GM12878 (cell line): ENCODE data around the gene IER5. TPM values are rescaled to one million over a fixed set of nuclear protein-coding genes. Genes with fewer than 3 reads are reported as not detected.
A peak's percentile ranks its signal among the peaks of the same experiment; 100 is the strongest.

Experiments used
- ATAC-seq: fragments of 200-7000 bp; cut with Tn5 transposase; 3 replicates; pipeline ENCODE4 v1.9.1; 2020; ENCODE audit warnings: mild to moderate bottlenecking, moderate library complexity
- BruUV-seq: library from RNA; stranded (reverse); fragments of 400-500 nt; replicated peaks from 2 replicates; lab custom pipeline; 2021; lab: Mats Ljungman, UMichigan
- CTCF ChIA-PET: fragments of 300-600 bp; sonication (Branson Sonifier 250); formaldehyde crosslinking; extraction: SDS; loops from one replicate; lab custom pipeline; 2021; ENCODE audit warnings: inconsistent platforms; lab: Yijun Ruan, JAX
- POLR2A ChIA-PET: fragments of 350-600 bp; formaldehyde crosslinking; extraction: SDS; loops from one replicate; lab custom pipeline; 2021; ENCODE audit warnings: inconsistent platforms; lab: Charles Lee
- RAD21 ChIA-PET: fragments of 300-600 bp; sonication (Branson Sonifier 250); formaldehyde crosslinking; loops from one replicate; lab custom pipeline; 2023; ENCODE audit warnings: antibody characterized with exemption; ENCODE audit not compliant: unreplicated experiment; lab: Charles Lee
- SMC1A ChIA-PET: fragments of 300-600 bp; sonication (Branson Sonifier 250); formaldehyde crosslinking; loops from one replicate; lab custom pipeline; 2023; ENCODE audit not compliant: unreplicated experiment, uncharacterized antibody; lab: Charles Lee
- DNase-seq: peaks from one replicate; pipeline ENCODE4 v3.0.0-alpha.2; 2011; ENCODE audit warnings: low read depth, low spot score
- FAIRE-seq: peaks from 3 replicates; lab custom pipeline; 2011; peaks lifted over from hg19 to GRCh38; lab: Jason Lieb, UNC
- H2AFZ ChIP-seq: 2 replicates; pipeline ENCODE4 v1.6.0; 2011; ENCODE audit warnings: low read depth, low read length, control low read depth; ENCODE audit not compliant: control insufficient read depth
- H3K27ac ChIP-seq: 2 replicates; pipeline ENCODE4 v1.5.1; 2011; ENCODE audit warnings: control low read depth; ENCODE audit not compliant: control insufficient read depth, insufficient read depth
- H3K27me3 ChIP-seq, 2 experiments: replicated peaks in 1 of 2; 2 replicates each; pipeline versions ENCODE4 v1.6.0 to v1.6.1; 2011; ENCODE audit warnings: low read length in 1 of 2; ENCODE audit not compliant: control insufficient read depth in 2 of 2, insufficient read depth in 2 of 2
- H3K36me3 ChIP-seq, 2 experiments: 2 replicates each; pipeline ENCODE4 v1.5.1; 2011; ENCODE audit warnings: low read length in 1 of 2; ENCODE audit not compliant: control insufficient read depth in 2 of 2, insufficient read depth in 2 of 2
- H3K4me1 ChIP-seq: 2 replicates; pipeline ENCODE4 v1.6.1; 2011; ENCODE audit warnings: mild to moderate bottlenecking, low read length, moderate library complexity, mixed read lengths; ENCODE audit not compliant: control insufficient read depth, insufficient read depth
- H3K4me2 ChIP-seq: 2 replicates; pipeline ENCODE4 v1.6.0; 2011; ENCODE audit warnings: control low read depth; ENCODE audit not compliant: control insufficient read depth, insufficient read depth
- H3K4me3 ChIP-seq: fragments of 200-600 bp; sonication (generic); 2 replicates; pipeline ENCODE4 v1.5.1; 2016
- H3K79me2 ChIP-seq: 2 replicates; pipeline ENCODE4 v1.6.0; 2011; ENCODE audit warnings: low read length; ENCODE audit not compliant: control insufficient read depth, insufficient read depth
- H3K9ac ChIP-seq: 2 replicates; pipeline ENCODE4 v1.8.0; 2011; ENCODE audit warnings: low read length, control low read depth, mixed read lengths; ENCODE audit not compliant: control insufficient read depth, insufficient read depth
- H3K9me3 ChIP-seq: replicated peaks from 3 replicates; pipeline ENCODE4 v1.5.1; 2011; ENCODE audit warnings: mild to moderate bottlenecking, low read length; ENCODE audit not compliant: control insufficient read depth, insufficient read depth
- H4K20me1 ChIP-seq: 2 replicates; pipeline ENCODE4 v1.6.0; 2011; ENCODE audit not compliant: control insufficient read depth, insufficient read depth
- BHLHE40 ChIP-seq, 2 experiments: fragments of 450-650 bp in 1 of 2; IDR thresholded peaks; 2 replicates each; pipeline ENCODE4 v1.6.1; 2011 to 2017; ENCODE audit warnings: low read depth in 2 of 2, borderline replicate concordance in 1 of 2, improper control_type of control experiment in 1 of 2, low read length in 1 of 2, mild to moderate bottlenecking in 1 of 2
- CHD2 ChIP-seq: IDR thresholded peaks from 2 replicates; pipeline ENCODE4 v1.6.1; 2011; ENCODE audit warnings: low read depth, low read length, improper control_type of control experiment, borderline replicate concordance
- EGR1 ChIP-seq, 2 experiments: IDR thresholded peaks; 1 replicate in 1 of 2; 2 replicates in 1 of 2; pipeline ENCODE4 v1.6.1; 2011 to 2012; ENCODE audit warnings: low read depth in 2 of 2, low read length in 2 of 2, borderline replicate concordance in 1 of 2, mild to moderate bottlenecking in 1 of 2, moderate library complexity in 1 of 2
- HCFC1 ChIP-seq: fragments of 150-350 bp; IDR thresholded peaks from 2 replicates; pipeline ENCODE4 v1.6.1; 2014; ENCODE audit warnings: low read length
- LARP7 ChIP-seq: fragments of 450-650 bp; IDR thresholded peaks from 2 replicates; pipeline ENCODE4 v1.6.1; 2017; ENCODE audit warnings: mild to moderate bottlenecking
- NFXL1 ChIP-seq: fragments of 450-650 bp; IDR thresholded peaks from 2 replicates; pipeline ENCODE4 v1.6.1; 2017; ENCODE audit warnings: antibody characterized with exemption, mild to moderate bottlenecking, borderline replicate concordance
- NR2C2 ChIP-seq: IDR thresholded peaks from 2 replicates; pipeline ENCODE4 v1.6.1; 2011; ENCODE audit warnings: borderline replicate concordance, low read depth; ENCODE audit not compliant: control insufficient read depth, insufficient read length
- PML ChIP-seq: IDR thresholded peaks from 2 replicates; pipeline ENCODE4 v1.6.1; 2012; ENCODE audit warnings: low read length, inconsistent platforms
- SMAD1 ChIP-seq: fragments of 450-650 bp; IDR thresholded peaks from 2 replicates; pipeline ENCODE4 v1.6.1; 2018; ENCODE audit warnings: mild to moderate bottlenecking, low read depth; ENCODE audit not compliant: partially characterized antibody
- ZNF622 ChIP-seq: fragments of 450-650 bp; IDR thresholded peaks from 2 replicates; pipeline ENCODE4 v1.6.1; 2017; ENCODE audit warnings: mild to moderate bottlenecking, inconsistent platforms
- ZSCAN29 ChIP-seq: fragments of 450-650 bp; IDR thresholded peaks from 2 replicates; pipeline ENCODE4 v1.6.1; 2017; ENCODE audit warnings: mild to moderate bottlenecking, moderate library complexity
- WGBS: methylation state at CpG from one replicate; pipeline ENCODE4 v1.1.6; 2016; ENCODE audit warnings: low lambda C conversion rate; ENCODE audit not compliant: insufficient replicate concordance, insufficient coverage; ENCODE audit errors: missing lambda C conversion rate; 5-methylcytosine and 5-hydroxymethylcytosine counted together
- in situ Hi-C: fragments of 300-500 bp; cut with MboI; formaldehyde crosslinking; loops from 9 replicates; pipeline ENCODE4 v1.14.3; 2018; ENCODE audit warnings: mixed read lengths
- intact Hi-C: fragments of 100-400 bp; cut with micrococcal nuclease; formaldehyde crosslinking; loops from one replicate; pipeline ENCODE4 v1.14.2; 2022; ENCODE audit not compliant: unreplicated experiment
- polyA plus RNA-seq, 11 experiments: library from polyadenylated mRNA; depleted of rRNA in 4 of 11; unstranded in 6 of 11; stranded (reverse) in 5 of 11; fragments of >200 nt; fragmentation: Nextera tagmentation in 4 of 11; fragmentation: Illumina TruSeq in 1 of 11; extraction: Ambion mirVana in 4 of 11; extraction: Trizol in 1 of 11; gene quantifications; 1 replicate in 1 of 11; 2 replicates in 10 of 11; pipeline versions ENCODE4 v1.2.1 to v1.2.3, GENCODE V29; 2011 to 2016; ENCODE audit warnings: inconsistent platforms in 2 of 11, missing spikeins in 2 of 11, low read depth in 1 of 11
- total RNA-seq, 4 experiments: library from RNA; depleted of rRNA in 3 of 4; stranded (reverse); fragments of >200 nt in 3 of 4; fragmentation: Illumina TruSeq in 1 of 4; extraction: Trizol in 1 of 4; gene quantifications; 2 replicates each; pipeline versions ENCODE4 v1.2.1 to v1.2.3, GENCODE V29; 2013 to 2021

IER5 gene
- total and polyA plus RNA-seq, 10 of the 15 experiments (the other 5 are each of a cell fraction or from before 2014, with no cell fraction given) = 4.3 to 75.2 (median 30.5) TPM

DNA sequence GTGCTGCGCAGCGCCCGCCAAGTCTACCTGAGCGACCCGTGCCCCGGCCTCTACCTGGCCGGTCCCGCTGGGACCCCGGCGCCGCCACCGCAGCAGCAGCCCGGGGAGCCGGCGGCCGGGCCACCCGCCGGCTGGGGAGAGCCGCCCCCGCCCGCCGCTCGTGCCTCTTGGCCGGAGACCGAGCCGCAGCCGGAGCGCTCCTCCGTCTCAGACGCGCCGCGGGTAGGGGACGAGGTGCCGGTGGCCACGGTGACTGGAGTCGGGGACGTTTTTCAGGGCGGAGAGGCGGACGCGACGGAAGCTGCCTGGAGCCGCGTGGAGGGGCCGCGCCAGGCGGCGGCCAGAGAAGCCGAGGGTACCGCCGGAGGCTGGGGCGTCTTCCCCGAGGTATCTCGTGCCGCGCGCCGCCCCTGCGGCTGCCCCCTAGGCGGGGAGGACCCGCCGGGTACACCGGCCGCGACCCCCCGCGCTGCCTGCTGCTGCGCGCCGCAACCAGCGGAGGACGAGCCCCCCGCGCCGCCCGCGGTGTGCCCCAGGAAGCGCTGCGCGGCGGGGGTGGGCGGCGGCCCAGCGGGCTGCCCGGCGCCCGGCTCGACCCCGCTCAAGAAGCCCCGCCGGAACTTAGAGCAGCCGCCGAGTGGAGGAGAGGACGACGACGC lies 646 bp downstream of the IER5 start:
- peak; percentile 3 for ATAC-seq
- Histone ChIP-seq H2AFZ (no peak overlapping the region), H4K20me1 (peaks cover 5% of the 10 kb centered on the region; the same call in 1 of the 2 replicates), H3K4me1 (peaks cover 11% of the 10 kb centered on the region; the same call in 1 of the 2 replicates), H3K79me2 (peaks cover 64% of the 10 kb centered on the region), H3K36me3 (peaks cover 0 to 12% of the 10 kb centered on the region in 2 experiments; a peak in 3 of 4 replicates), H3K4me3 (peak overlapping the region; percentile 99), H3K27me3 (no peaks in the 10 kb centered on the region), H3K27ac (peak overlapping the region; percentile 97), H3K9me3 (no peaks in the 10 kb centered on the region; the same call in 2 of the 3 replicates), H3K4me2 (peak overlapping the region; percentile 44; the same call in 1 of the 2 replicates), H3K9ac (peak overlapping the region; percentile 98)
- no peak for DNase-seq
- SMC1A ChIA-PET = interaction anchor here (0.6 to 39.2 kb wide), 4 partner anchors 8 to 56 kb away, joined by 3 to 1399 read pairs (median 20); partner anchors contain the start of gene MR1
- POLR2A ChIA-PET = interaction anchor here (0.9 to 10.4 kb wide), 14 partner anchors 14 to 64 kb away, joined by 3 to 142 read pairs (median 12); partner anchors contain the start of gene MR1
- RAD21 ChIA-PET = interaction anchor here (0.7 to 26.9 kb wide), 8 partner anchors 15 to 573 kb away, joined by 3 to 966 read pairs (median 14); partner anchors contain the start of genes MR1 and XPR1
- FAIRE-seq = no peak
- TF ChIP-seq SMAD1 (no peak), BHLHE40 (IDR thresholded peaks at IDR 0.05; ENCODE audit: borderline replicate concordance in 1 of 2, low read depth in 2 of 2, low read length in 1 of 2) (peak in 1 of 2 experiments; percentile 46; a peak in 2 of 4 replicates), HCFC1 (no peak), LARP7 (peak; percentile 89; the same call in 1 of the 2 replicates), NFXL1 (peak; percentile 35; the same call in 1 of the 2 replicates), PML (no peak), ZNF622 (no peak), NR2C2 (no peak), EGR1 (IDR thresholded peaks at IDR 0.05; ENCODE audit: borderline replicate concordance in 1 of 2, low read depth in 2 of 2, low read length in 2 of 2) (peak in 1 of 2 experiments; percentile 55; a peak in 1 of 3 replicates), CHD2 (no peak), ZSCAN29 (0 out of 2 replicates have a peak, but pooled peaks have one; percentile 5)
- CTCF ChIA-PET = interaction anchor here (1.5 to 38.4 kb wide), 2 partner anchors 28 to 51 kb away, joined by 4 to 1067 read pairs; no protein-coding TSS in a partner anchor
- intact Hi-C loops (loop anchor here (5.0 to 10.0 kb wide), 2 partner anchors 207 to 846 kb away; no protein-coding TSS in a partner anchor), in situ Hi-C loops (loop anchor here (5.0 kb wide), 1 partner anchor 52 kb away; no protein-coding TSS in a partner anchor)
- TSS peak; percentile 75 for BruUV-seq
- WGBS = 1% methylated on average over 84 of the region's 97 CpGs
